ENCODE results near the gene ATCAY.

ATCAY gene
- 0 reads per million in 2 donors for total RNA-seq

GRCh38 chr19:3880471-3881271, at the start of gene ATCAY:
Gene ATCAY (plus strand): TSS chr19:3880685. CDS start chr19:3885768, 5,083 bp downstream.
- DNase-seq: no peak

GRCh38 chr19:3831601-3832000, 48.9 kb upstream of the ATCAY start:
- DNase-seq: no peak

GRCh38 chr19:3832001-3832400, 48.5 kb upstream of the ATCAY start:
- no peak for DNase-seq

- no peak for DNase-seq
These were observed 46.7 kb upstream of the ATCAY start for GRCh38 chr19:3833578-3834348.

GRCh38 chr19:3834349-3835054, 46.0 kb upstream of the ATCAY start:
- DNase-seq: no peak

- no peak for DNase-seq
These were observed 45.4 kb upstream of the ATCAY start for GRCh38 chr19:3835055-3835435.

GRCh38 chr19:3836887-3837286, 43.6 kb upstream of the ATCAY start:
- DNase-seq: no peak

GRCh38 chr19:3837332-3837731, 43.2 kb upstream of the ATCAY start:
- DNase-seq: no peak

GRCh38 chr19:3837922-3838321, 42.6 kb upstream of the ATCAY start:
- DNase-seq: no peak

GRCh38 chr19:3838661-3839060, 41.8 kb upstream of the ATCAY start:
- DNase-seq: no peak

- DNase-seq: no peak
These were observed 40.5 kb upstream of the ATCAY start for GRCh38 chr19:3839941-3840340.

GRCh38 chr19:3840804-3841203, 39.7 kb upstream of the ATCAY start:
- DNase-seq: no peak

- DNase-seq: no peak
These were observed 37.5 kb upstream of the ATCAY start for GRCh38 chr19:3842948-3843347.

GRCh38 chr19:3844596-3844995, 35.9 kb upstream of the ATCAY start:
- DNase-seq: no peak

- DNase-seq: peak; percentile 23
These were observed 31.4 kb upstream of the ATCAY start for GRCh38 chr19:3849092-3849491.

- DNase-seq: no peak
These were observed 30.7 kb upstream of the ATCAY start for GRCh38 chr19:3849787-3850186.

- no peak for DNase-seq
These were observed 30.0 kb upstream of the ATCAY start for GRCh38 chr19:3850320-3850972.

- no peak for DNase-seq
These were observed 29.0 kb upstream of the ATCAY start for GRCh38 chr19:3851254-3852176.

- DNase-seq: no peak
These were observed 28.3 kb upstream of the ATCAY start for GRCh38 chr19:3852177-3852511.

GRCh38 chr19:3852614-3853254, 27.8 kb upstream of the ATCAY start:
- peak; percentile 18 for DNase-seq

GRCh38 chr19:3855320-3855719, 25.2 kb upstream of the ATCAY start:
- DNase-seq: no peak

Measured in T-helper 9 cell (primary cell).